PC-9 (cell line): ENCODE data around the gene RNF168. TPM values are rescaled to one million over a fixed set of nuclear protein-coding genes. Genes with fewer than 3 reads are reported as not detected.
A peak's percentile ranks its signal among the peaks of the same experiment; 100 is the strongest.

ENCODE experiments used
- BruUV-seq: library from RNA; stranded (reverse); fragments of 400-500 nt; replicated peaks from 2 replicates; lab custom pipeline; 2021; lab: Mats Ljungman, UMichigan
- CTCF ChIA-PET: fragments of 300-600 bp; sonication (Branson Sonifier 250); formaldehyde crosslinking; loops from one replicate; lab custom pipeline; 2022; ENCODE audit warnings: antibody characterized with exemption; lab: Charles Lee
- POLR2A ChIA-PET: fragments of 300-600 bp; sonication (Branson Sonifier 250); formaldehyde crosslinking; loops from one replicate; lab custom pipeline; 2022; ENCODE audit warnings: antibody characterized with exemption; ENCODE audit not compliant: unreplicated experiment; lab: Charles Lee
- DNase-seq, 2 experiments: peaks; one replicate each; pipeline versions ENCODE4 v3.0.0 to v3.0.0-alpha.2; 2015 to 2022; ENCODE audit warnings: mixed read lengths in 1 of 2
- H2AFZ ChIP-seq: fragments of 200-600 bp; sonication (generic); 2 replicates; pipeline ENCODE4 v1.8.1; 2017; ENCODE audit warnings: antibody characterized with exemption
- H3F3A ChIP-seq: fragments of 200-600 bp; sonication (generic); 2 replicates; pipeline ENCODE4 v1.8.1; 2017; ENCODE audit warnings: antibody characterized with exemption, mild to moderate bottlenecking, low read depth; ENCODE audit not compliant: insufficient read depth
- H3K27ac ChIP-seq: fragments of 200-600 bp; sonication (generic); 2 replicates; pipeline ENCODE4 v1.6.1; 2016; ENCODE audit warnings: mixed run types
- H3K27me3 ChIP-seq: fragments of 200-600 bp; sonication (generic); 2 replicates; pipeline ENCODE4 v1.6.1; 2016; ENCODE audit warnings: low read depth, mixed run types; ENCODE audit not compliant: insufficient read depth
- H3K36me3 ChIP-seq: fragments of 200-600 bp; sonication (generic); 2 replicates; pipeline ENCODE4 v1.6.1; 2016; ENCODE audit warnings: low read depth, mixed run types
- H3K4me1 ChIP-seq: fragments of 200-600 bp; sonication (generic); replicated peaks from 2 replicates; pipeline ENCODE4 v1.6.1; 2016; ENCODE audit warnings: mixed run types; ENCODE audit not compliant: insufficient read depth
- H3K4me2 ChIP-seq: fragments of 200-600 bp; sonication (generic); 2 replicates; pipeline ENCODE4 v1.6.1; 2017; ENCODE audit warnings: mixed run types
- H3K4me3 ChIP-seq: fragments of 200-600 bp; sonication (generic); 2 replicates; pipeline ENCODE4 v1.6.1; 2016; ENCODE audit warnings: mixed run types
- H3K79me2 ChIP-seq: fragments of 200-600 bp; sonication (generic); 2 replicates; pipeline ENCODE4 v1.6.1; 2017; ENCODE audit warnings: low read depth, mixed run types
- H3K9me2 ChIP-seq: fragments of 200-600 bp; sonication (generic); 2 replicates; pipeline ENCODE4 v1.8.1; 2017; ENCODE audit warnings: mild to moderate bottlenecking; ENCODE audit not compliant: insufficient read depth
- H3K9me3 ChIP-seq: fragments of 200-600 bp; sonication (generic); 2 replicates; pipeline ENCODE4 v1.8.1; 2016; ENCODE audit warnings: low read depth; ENCODE audit not compliant: insufficient read depth
- H4K20me1 ChIP-seq: fragments of 200-600 bp; sonication (generic); 2 replicates; pipeline ENCODE4 v1.8.1; 2017; ENCODE audit not compliant: insufficient read depth
- CTCF ChIP-seq: fragments of 200-600 bp; sonication (generic); conservative IDR thresholded peaks from 2 replicates; pipeline ENCODE4 v1.6.1; 2017; ENCODE audit warnings: mixed run types, antibody characterized with exemption, mild to moderate bottlenecking, moderate library complexity
- EZH2 ChIP-seq: fragments of 200-600 bp; sonication (generic); IDR thresholded peaks from 2 replicates; pipeline ENCODE4 v1.8.0; 2017; ENCODE audit warnings: antibody characterized with exemption, low read depth
- intact Hi-C: fragments of 100-400 bp; cut with micrococcal nuclease; formaldehyde crosslinking; loops from one replicate; pipeline ENCODE4 v1.10.0; 2022; ENCODE audit not compliant: unreplicated experiment
- total RNA-seq: library from RNA; stranded (reverse); gene quantifications from 2 replicates; pipeline ENCODE4 v1.2.3, GENCODE V29; 2021

RNF168 gene
- total RNA-seq, 1 experiment from 2014 or later, result 60.6 TPM

- CTCF ChIA-PET, result interaction anchor here (2.0 kb wide), 1 partner anchor 266 kb away, joined by 7 read pairs; no protein-coding TSS in a partner anchor
- Histone ChIP-seq H3K27ac (no peak overlapping the region), H3K9me2 (no peaks in the 10 kb centered on the region), H3K79me2 (no peaks in the 10 kb centered on the region), H3K27me3 (no peaks in the 10 kb centered on the region), H3K4me2 (no peak overlapping the region), H3K4me1 (peaks cover 8% of the 10 kb centered on the region), H3K9me3 (peaks cover 10% of the 10 kb centered on the region), H3K4me3 (no peak overlapping the region), H2AFZ (no peak overlapping the region), H3K36me3 (no peaks in the 10 kb centered on the region), H3F3A (0 out of 2 replicates have a peak, but pooled peaks cover 4% of the 10 kb centered on the region), H4K20me1 (no peaks in the 10 kb centered on the region)
- no peak for TF ChIP-seq EZH2
- no peak for TF ChIP-seq CTCF
- BruUV-seq, result no TSS peak
- intact Hi-C loops, result loop anchor here (1.0 to 10.0 kb wide), 7 partner anchors 266 to 665 kb away; partner anchors contain the start of gene NCBP2
- DNase-seq, result no peak
- POLR2A ChIA-PET, result no interaction called here
Observed at GRCh38 chr3:196519718-196520082, 16.1 kb upstream of the RNF168 start.

- no peak overlapping the region for H3K4me3 ChIP-seq
- no peak overlapping the region for H3K27ac ChIP-seq
- H2AFZ ChIP-seq, result no peak overlapping the region
- ChIA-PET POLR2A (interaction anchor here (0.7 kb wide), 2 partner anchors 411 to 741 kb away, joined by 3 to 6 read pairs; no protein-coding TSS in a partner anchor), CTCF (interaction anchor here (0.6 to 2.0 kb wide), 3 partner anchors 10 to 625 kb away, joined by 3 to 7 read pairs (median 4); no protein-coding TSS in a partner anchor)
- peaks cover 10% of the 10 kb centered on the region for H3K9me3 ChIP-seq
- DNase-seq, result peak; percentile 70 to 75
- intact Hi-C loops, result loop anchor here (1.0 to 2.0 kb wide), 5 partner anchors 266 to 656 kb away; no protein-coding TSS in a partner anchor
- H4K20me1 ChIP-seq, result no peaks in the 10 kb centered on the region
- BruUV-seq, result no TSS peak
- H3K9me2 ChIP-seq, result no peaks in the 10 kb centered on the region
- no peaks in the 10 kb centered on the region for H3K79me2 ChIP-seq
- H3K27me3 ChIP-seq, result no peaks in the 10 kb centered on the region
- H3K4me1 ChIP-seq, result peaks cover 8% of the 10 kb centered on the region
- 0 out of 2 replicates have a peak, but pooled peaks cover 4% of the 10 kb centered on the region for H3F3A ChIP-seq
- TF ChIP-seq CTCF, result peak; percentile 97
- no peak for TF ChIP-seq EZH2
- H3K4me2 ChIP-seq, result no peak overlapping the region
- H3K36me3 ChIP-seq, result no peaks in the 10 kb centered on the region
Observed at GRCh38 chr3:196518966-196519717, 15.6 kb upstream of the RNF168 start.

GRCh38 chr3:196517919-196518318, 14.4 kb upstream of the RNF168 start:
- ChIA-PET POLR2A (no interaction called here), CTCF (interaction anchor here (2.0 kb wide), 1 partner anchor 264 kb away, joined by 7 read pairs; no protein-coding TSS in a partner anchor)
- no peaks in the 10 kb centered on the region for H4K20me1 ChIP-seq
- peaks cover 10% of the 10 kb centered on the region for H3K9me3 ChIP-seq
- peak; percentile 50 to 61 for DNase-seq
- peaks cover 8% of the 10 kb centered on the region for H3K4me1 ChIP-seq
- no peak for TF ChIP-seq EZH2
- no peak for TF ChIP-seq CTCF
- intact Hi-C loops, result loop anchor here (2.0 kb wide), 4 partner anchors 321 to 655 kb away; no protein-coding TSS in a partner anchor
- H3K27ac ChIP-seq, result no peak overlapping the region
- no peak overlapping the region for H2AFZ ChIP-seq
- H3K4me2 ChIP-seq, result 0 out of 2 replicates have a peak overlapping the region, but pooled peaks have one; percentile 7
- no peak overlapping the region for H3K4me3 ChIP-seq
- no peaks in the 10 kb centered on the region for H3K9me2 ChIP-seq
- no peaks in the 10 kb centered on the region for H3K79me2 ChIP-seq
- no peaks in the 10 kb centered on the region for H3K36me3 ChIP-seq
- H3F3A ChIP-seq, result 0 out of 2 replicates have a peak, but pooled peaks cover 4% of the 10 kb centered on the region
- H3K27me3 ChIP-seq, result no peaks in the 10 kb centered on the region
- no TSS peak for BruUV-seq
